ENCODE data around the gene NNT.

The NNT gene

DNA sequence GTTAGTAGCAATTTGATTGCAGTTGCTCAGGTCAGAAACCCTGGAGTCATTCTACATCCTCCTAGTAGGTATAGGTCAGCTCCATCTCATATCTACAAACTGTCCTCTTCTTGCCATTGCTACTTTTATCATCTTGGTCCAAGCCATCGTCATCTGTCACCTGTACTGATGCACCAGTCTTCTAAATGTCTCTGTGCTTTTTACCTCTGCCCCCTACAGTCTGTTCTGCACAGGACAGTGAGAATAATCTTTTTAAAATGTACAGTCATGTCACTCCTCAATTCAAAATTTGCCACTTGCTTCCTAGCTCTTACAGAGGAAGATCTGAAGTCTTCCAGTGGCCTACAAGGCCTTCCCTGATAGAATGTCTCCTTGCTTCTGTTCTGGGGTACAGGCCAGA lies 6.8 kb downstream of the NNT start:
- TF ChIP-seq, protein P1, sequence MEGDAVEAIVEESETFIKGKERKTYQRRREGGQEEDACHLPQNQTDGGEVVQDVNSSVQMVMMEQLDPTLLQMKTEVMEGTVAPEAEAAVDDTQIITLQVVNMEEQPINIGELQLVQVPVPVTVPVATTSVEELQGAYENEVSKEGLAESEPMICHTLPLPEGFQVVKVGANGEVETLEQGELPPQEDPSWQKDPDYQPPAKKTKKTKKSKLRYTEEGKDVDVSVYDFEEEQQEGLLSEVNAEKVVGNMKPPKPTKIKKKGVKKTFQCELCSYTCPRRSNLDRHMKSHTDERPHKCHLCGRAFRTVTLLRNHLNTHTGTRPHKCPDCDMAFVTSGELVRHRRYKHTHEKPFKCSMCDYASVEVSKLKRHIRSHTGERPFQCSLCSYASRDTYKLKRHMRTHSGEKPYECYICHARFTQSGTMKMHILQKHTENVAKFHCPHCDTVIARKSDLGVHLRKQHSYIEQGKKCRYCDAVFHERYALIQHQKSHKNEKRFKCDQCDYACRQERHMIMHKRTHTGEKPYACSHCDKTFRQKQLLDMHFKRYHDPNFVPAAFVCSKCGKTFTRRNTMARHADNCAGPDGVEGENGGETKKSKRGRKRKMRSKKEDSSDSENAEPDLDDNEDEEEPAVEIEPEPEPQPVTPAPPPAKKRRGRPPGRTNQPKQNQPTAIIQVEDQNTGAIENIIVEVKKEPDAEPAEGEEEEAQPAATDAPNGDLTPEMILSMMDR (IDR thresholded peaks at IDR 0.05; ENCODE audit: low read depth, low read length): peak; percentile 26

DNA sequence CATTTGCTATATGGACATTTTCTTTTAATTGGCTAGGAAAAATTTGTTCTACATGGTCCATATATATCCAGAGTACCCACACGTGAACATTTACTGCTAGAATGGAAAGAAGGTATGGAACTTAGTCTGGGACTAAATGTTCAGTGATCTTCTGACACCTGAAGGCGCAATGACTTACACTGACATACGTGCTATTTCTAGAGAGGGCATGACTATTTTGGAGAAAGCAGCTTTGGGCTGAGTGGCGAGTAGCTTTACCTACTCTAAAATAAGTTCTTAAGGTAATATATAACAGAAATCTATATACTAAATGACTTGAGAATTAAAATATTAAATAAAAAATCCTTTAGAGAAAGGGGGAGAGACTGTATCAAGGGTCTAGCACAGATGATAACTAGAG lies 10.4 kb downstream of the NNT start:
- DNase-seq (ENCODE audit: low read depth, low spot score): no peak
- in situ Hi-C loops (cut with HindIII; ENCODE audit: low sequenced_read_pairs): no loop called here
- H3K4me3 ChIP-seq (ENCODE audit: low read depth, low read length): no peak overlapping the region
- TF ChIP-seq, protein P1 (IDR thresholded peaks at IDR 0.05; ENCODE audit: low read depth, low read length): no peak

More for the DNA sequence above, 6.8 kb downstream of the NNT start:
- no peak overlapping the region for H3K4me3 ChIP-seq (ENCODE audit: low read depth, low read length)
- no peak for DNase-seq (ENCODE audit: low read depth, low spot score)
- in situ Hi-C loops (cut with HindIII; ENCODE audit: low sequenced_read_pairs): no loop called here

DNA sequence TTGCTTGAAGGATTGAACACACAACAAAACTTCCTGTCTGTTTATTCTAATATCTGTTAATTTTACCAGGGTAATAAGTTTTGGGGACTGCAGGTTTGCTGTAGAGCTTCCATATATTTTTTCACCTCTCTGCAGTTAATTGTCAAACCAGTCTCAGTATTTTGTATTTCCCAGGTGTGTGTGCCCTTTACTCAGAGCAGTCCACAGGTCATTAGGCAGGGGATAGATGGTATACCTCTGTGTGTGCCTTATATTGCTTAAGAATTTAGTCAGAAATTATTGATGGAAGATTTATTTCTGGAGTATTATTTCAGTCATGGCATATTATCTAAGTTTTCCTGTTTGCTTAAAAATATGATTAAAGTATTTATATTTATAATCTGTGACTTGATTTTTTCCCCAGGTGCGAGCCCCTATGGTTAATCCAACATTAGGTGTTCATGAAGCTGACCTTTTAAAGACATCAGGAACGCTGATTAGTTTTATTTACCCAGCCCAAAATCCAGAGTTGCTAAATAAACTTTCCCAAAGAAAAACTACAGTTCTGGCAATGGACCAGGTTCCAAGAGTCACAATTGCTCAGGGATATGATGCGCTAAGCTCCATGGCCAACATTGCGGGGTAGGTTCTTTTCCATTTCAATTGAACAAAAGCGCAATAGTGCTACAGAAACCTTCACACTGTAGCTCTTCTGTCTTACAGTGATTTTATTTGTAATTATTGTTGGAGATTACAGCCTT lies 12.6 kb downstream of the NNT start:
- in situ Hi-C loops (cut with HindIII; ENCODE audit: low sequenced_read_pairs): no loop called here
- DNase-seq (ENCODE audit: low read depth, low spot score): no peak
- no peak overlapping the region for H3K4me3 ChIP-seq (ENCODE audit: low read depth, low read length)
- TF ChIP-seq, protein P1 (IDR thresholded peaks at IDR 0.05; ENCODE audit: low read depth, low read length): no peak

DNA sequence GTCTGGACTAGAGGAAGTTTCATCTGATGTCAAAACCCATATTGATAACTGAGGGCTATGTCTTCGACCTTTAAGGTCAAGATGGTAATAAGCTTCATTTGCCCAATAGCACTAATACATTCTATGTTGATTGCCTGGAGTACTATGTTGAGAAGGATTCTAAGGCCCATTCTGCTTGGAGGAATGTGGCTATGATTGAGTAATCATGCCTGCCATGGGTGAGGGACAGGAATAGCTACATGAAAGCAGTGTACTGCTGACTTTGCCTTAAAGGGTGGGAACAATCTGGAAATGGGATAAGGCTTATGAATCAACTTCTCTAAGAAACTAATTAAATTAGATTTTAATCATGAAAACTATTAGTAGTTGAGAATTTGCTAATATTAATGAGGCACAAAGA lies 13.6 kb downstream of the NNT start:
- in situ Hi-C loops (cut with HindIII; ENCODE audit: low sequenced_read_pairs): no loop called here
- TF ChIP-seq, protein P1 (IDR thresholded peaks at IDR 0.05; ENCODE audit: low read depth, low read length): no peak
- no peak for DNase-seq (ENCODE audit: low read depth, low spot score)
- no peak overlapping the region for H3K4me3 ChIP-seq (ENCODE audit: low read depth, low read length)

DNA sequence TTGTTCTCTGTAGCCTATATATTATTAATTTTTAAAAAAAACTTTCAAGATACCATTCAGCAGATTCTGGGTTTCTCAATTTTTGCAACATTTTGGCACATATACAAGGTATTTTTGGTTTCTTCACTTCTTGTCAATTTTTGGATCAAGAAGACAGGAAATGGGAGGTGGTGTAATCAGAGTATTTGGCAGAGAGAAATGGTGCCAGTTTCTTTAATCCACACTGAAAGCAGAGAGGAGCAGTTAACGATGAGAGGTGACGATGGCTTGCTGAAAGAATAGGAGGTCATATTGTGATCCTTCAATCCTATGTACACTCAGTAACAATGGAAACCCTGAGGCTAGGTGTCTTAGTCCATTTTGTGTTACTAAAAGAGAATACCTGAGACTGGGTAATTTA lies 16.4 kb downstream of the NNT start:
- H3K4me3 ChIP-seq (ENCODE audit: low read depth, low read length): no peak overlapping the region
- in situ Hi-C loops (cut with HindIII; ENCODE audit: low sequenced_read_pairs): no loop called here
- TF ChIP-seq, protein P1 (IDR thresholded peaks at IDR 0.05; ENCODE audit: low read depth, low read length): no peak
- DNase-seq (ENCODE audit: low read depth, low spot score): no peak

DNA sequence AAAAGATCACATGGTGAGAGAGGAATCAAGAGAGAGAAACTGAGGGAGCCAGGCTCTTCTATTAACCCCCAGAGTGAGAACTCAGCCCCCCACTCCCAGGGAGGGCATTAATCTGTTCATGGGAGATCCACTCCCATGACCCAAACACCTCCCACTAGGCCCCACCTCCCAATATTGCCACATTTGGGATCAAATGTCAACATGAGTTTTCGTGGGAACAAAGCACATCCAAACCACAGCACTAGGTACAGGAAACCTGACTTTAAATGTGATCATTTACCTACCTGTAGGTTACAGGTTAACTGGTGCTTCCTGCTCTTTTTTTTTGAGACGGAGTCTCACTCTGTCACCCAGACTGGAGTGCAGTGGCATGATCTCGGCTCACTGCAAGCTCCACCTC lies 16.9 kb downstream of the NNT start:
- H3K4me3 ChIP-seq (ENCODE audit: low read depth, low read length): no peak overlapping the region
- DNase-seq (ENCODE audit: low read depth, low spot score): no peak
- TF ChIP-seq, protein P1 (IDR thresholded peaks at IDR 0.05; ENCODE audit: low read depth, low read length): no peak
- in situ Hi-C loops (cut with HindIII; ENCODE audit: low sequenced_read_pairs): no loop called here
